Heart left ventricle (tissue), 16 donors: ENCODE data around the gene TMC7. TPM values are rescaled to one million over a fixed set of nuclear protein-coding genes. Genes with fewer than 3 reads are reported as not detected.

Experiments used
- ATAC-seq, 4 donors: fragments of 200-7000 bp; cut with Tn5 transposase; one replicate each; pipeline ENCODE4 v1.9.1; 2020 to 2022; ENCODE audit warnings: moderate library complexity in 4 of 4, mild to moderate bottlenecking in 3 of 4, moderate number of reproducible peaks in 1 of 4
- DNase-seq, 5 donors: peaks; one replicate each; pipeline ENCODE4 v3.0.0-alpha.2; 2020
- H3K27ac ChIP-seq, 12 donors: fragments of 200-600 bp; sonication (generic) in 4 of 12; one replicate each; pipeline versions ENCODE4 v1.5.0 to v1.8.0; 2016 to 2022; ENCODE audit warnings: mild to moderate bottlenecking in 2 of 12
- H3K27me3 ChIP-seq, 9 donors: fragments of 200-600 bp; sonication (generic) in 2 of 9; one replicate each; pipeline versions ENCODE4 v1.5.1 to v1.8.0; 2016 to 2022; ENCODE audit warnings: mild to moderate bottlenecking in 3 of 9
- H3K36me3 ChIP-seq, 9 donors: fragments of 200-600 bp; sonication (generic) in 2 of 9; one replicate each; pipeline versions ENCODE4 v1.5.0 to v1.8.0; 2018 to 2022; ENCODE audit warnings: mild to moderate bottlenecking in 2 of 9
- H3K4me1 ChIP-seq, 12 donors: fragments of 200-600 bp; sonication (generic) in 4 of 12; one replicate each; pipeline versions ENCODE4 v1.5.0 to v1.8.0; 2016 to 2022; ENCODE audit warnings: mild to moderate bottlenecking in 3 of 12
- H3K4me3 ChIP-seq, 12 donors: fragments of 200-600 bp; sonication (generic) in 4 of 12; one replicate each; pipeline versions ENCODE4 v1.5.0 to v1.8.0; 2017 to 2022; ENCODE audit warnings: mild to moderate bottlenecking in 9 of 12, moderate library complexity in 4 of 12
- H3K9me3 ChIP-seq, 12 donors: fragments of 200-600 bp; sonication (generic) in 4 of 12; one replicate each; pipeline versions ENCODE4 v1.5.0 to v1.8.0; 2016 to 2022; ENCODE audit warnings: mild to moderate bottlenecking in 1 of 12
- POLR2A ChIP-seq, 2 donors: fragments of 450-650 bp; IDR thresholded peaks; one replicate each; pipeline ENCODE4 v1.6.1; 2017; ENCODE audit warnings: antibody characterized with exemption in 2 of 2, mild to moderate bottlenecking in 2 of 2, moderate library complexity in 2 of 2
- WGBS, 4 donors: extraction: QIAGEN DNeasy Blood & Tissue Kit in 2 of 4; methylation state at CpG; one replicate each; pipeline versions ENCODE4 v1.1.5 to v1.1.7; 2013 to 2018; 5-methylcytosine and 5-hydroxymethylcytosine counted together
- intact Hi-C, 10 donors: fragments of 100-400 bp; cut with DNase I; formaldehyde crosslinking; loops; one replicate each; pipeline versions ENCODE4 v1.11.1 to v1.14.2; 2022
- polyA plus RNA-seq, 2 donors: library from polyadenylated mRNA; stranded (reverse); fragments of 200-250 nt; gene quantifications; one replicate each; pipeline ENCODE4 v1.2.3, GENCODE V29; 2013
- total RNA-seq, 9 donors: library from RNA; depleted of rRNA in 2 of 9; stranded (reverse); fragments of >200 nt in 2 of 9; fragmentation: NEBNext Ultra II Directional in 3 of 9; extraction: Animal tissue kit (Norgen Biotek cat#: 25700) in 3 of 9; gene quantifications; one replicate each; pipeline versions ENCODE4 v1.1.0 to v1.2.4, GENCODE V29; 2016 to 2023
- TF ChIP-seq, protein P1 (sequence below), 12 donors: fragments of 200-600 bp; sonication (generic) in 4 of 12; IDR thresholded peaks; one replicate each; pipeline versions ENCODE4 v1.5.0 to v1.8.0; 2018 to 2022; ENCODE audit warnings: antibody characterized with exemption in 12 of 12, mild to moderate bottlenecking in 5 of 12
- donor health status: ischemic (EF 13 %, LVEDD 7.1; RV severe dilation, severe dysfunction).
- donor health status: healthy with polysubstance abuse.
- donor health status: DM: no; HTN: yes; CAD: no.
- donor health status: DM: no; HTN: no; CAD: no.
- donor health status: ischemic (EF 25% LVEDD 6.9; RV normal size, moderate dysfunction).
- donor health status: ischemic (EF 25% LVEDD 5.7; RV mildly dilated, moderate dysfunction).
- donor health status: healthy.
- donor health status: DM: yes; HTN: yes; CAD: no.
- donor health status: ischemic (EF 35%, LVEDD 5.7; RV mildly dilated, moderate dysfunction).
- donor health status: nonischemic (EF 11% LVEDD 7.7; RV severe dilation, severe dysfunction).
- donor health status: DM: yes; HTN: yes; CAD: no.
- donor health status: PGD.
- donor health status: ischemic (EF 29% LVEDD 5.4; RV normal size, mild dysfunction).
- donor health status: nonischemic (EF 23%, LVEDD 6.1; RV moderate dilation, normal function).

Gene TMC7
- total and polyA plus RNA-seq, 11 donors, result 0.69 to 2.3 (median 0.96) TPM

DNA sequence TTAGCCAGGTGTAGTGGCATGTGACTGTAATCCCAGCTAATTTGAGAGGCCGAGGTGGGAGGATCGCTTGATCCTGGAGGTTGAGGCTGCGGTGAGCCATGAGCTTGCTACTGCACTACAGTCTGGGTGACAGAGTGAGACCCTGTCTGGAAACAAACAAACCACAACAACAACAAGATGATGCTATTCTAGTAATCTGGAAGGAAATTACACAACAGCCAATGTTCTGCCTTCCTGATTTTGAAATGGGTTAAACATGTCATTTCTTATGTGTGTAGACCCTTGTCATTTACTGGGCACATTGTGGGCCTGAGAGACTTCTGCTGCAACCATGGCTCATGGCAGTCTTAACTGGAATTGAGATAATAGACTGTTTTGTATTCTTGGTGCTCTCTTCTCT lies 89.6 kb downstream of the TMC7 start:
- no peak for ATAC-seq
- Histone ChIP-seq H3K27ac (no peak overlapping the region), H3K4me3 (no peak overlapping the region), H3K9me3 (no peaks in the 10 kb centered on the region), H3K36me3 (peaks cover 0 to 69% (median 52%) of the 10 kb centered on the region in 9 donors), H3K27me3 (no peaks in the 10 kb centered on the region), H3K4me1 (peaks cover 0 to 13% (median 8%) of the 10 kb centered on the region in 12 donors)
- TF ChIP-seq POLR2A (IDR thresholded peaks at IDR 0.05), result no peak
- TF ChIP-seq, protein P1, sequence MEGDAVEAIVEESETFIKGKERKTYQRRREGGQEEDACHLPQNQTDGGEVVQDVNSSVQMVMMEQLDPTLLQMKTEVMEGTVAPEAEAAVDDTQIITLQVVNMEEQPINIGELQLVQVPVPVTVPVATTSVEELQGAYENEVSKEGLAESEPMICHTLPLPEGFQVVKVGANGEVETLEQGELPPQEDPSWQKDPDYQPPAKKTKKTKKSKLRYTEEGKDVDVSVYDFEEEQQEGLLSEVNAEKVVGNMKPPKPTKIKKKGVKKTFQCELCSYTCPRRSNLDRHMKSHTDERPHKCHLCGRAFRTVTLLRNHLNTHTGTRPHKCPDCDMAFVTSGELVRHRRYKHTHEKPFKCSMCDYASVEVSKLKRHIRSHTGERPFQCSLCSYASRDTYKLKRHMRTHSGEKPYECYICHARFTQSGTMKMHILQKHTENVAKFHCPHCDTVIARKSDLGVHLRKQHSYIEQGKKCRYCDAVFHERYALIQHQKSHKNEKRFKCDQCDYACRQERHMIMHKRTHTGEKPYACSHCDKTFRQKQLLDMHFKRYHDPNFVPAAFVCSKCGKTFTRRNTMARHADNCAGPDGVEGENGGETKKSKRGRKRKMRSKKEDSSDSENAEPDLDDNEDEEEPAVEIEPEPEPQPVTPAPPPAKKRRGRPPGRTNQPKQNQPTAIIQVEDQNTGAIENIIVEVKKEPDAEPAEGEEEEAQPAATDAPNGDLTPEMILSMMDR (IDR thresholded peaks at IDR 0.05), result no peak
- WGBS, 4 donors, result 90 to 96% (median 92%) methylated on average over 3 of the region's 3 CpGs
- intact Hi-C loops, result loop anchor here in 7 of 10 donors (2.0 to 5.0 kb wide), 2 partner anchors 91 kb away; partner anchors contain the start of gene TMC7 (in 7 of the 7)
- no peak for DNase-seq

DNA sequence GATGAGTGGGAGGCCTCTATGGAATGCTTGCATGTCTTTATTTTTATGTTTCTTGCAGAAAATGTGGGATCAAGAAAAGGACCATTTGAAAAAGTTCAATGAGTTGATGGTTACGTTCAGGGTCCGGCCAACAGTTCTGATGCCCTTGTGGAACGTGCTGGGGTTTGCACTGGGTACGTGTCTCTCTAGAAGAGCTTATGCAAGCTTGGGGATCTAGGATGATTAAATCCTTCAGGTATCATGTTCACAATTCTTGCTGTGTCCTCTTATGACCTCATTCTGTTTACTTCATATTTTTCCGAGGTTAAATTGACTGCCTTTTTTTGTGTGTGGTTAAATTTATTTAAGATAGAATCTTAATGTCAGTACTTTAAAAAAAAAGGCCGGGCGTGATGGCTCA lies 90.1 kb downstream of the TMC7 start:
- ATAC-seq, result no peak
- H3K27me3 ChIP-seq, result no peaks in the 10 kb centered on the region
- WGBS, 4 donors, result 78 to 81% (median 80%) methylated on average over 7 of the region's 7 CpGs

DNA sequence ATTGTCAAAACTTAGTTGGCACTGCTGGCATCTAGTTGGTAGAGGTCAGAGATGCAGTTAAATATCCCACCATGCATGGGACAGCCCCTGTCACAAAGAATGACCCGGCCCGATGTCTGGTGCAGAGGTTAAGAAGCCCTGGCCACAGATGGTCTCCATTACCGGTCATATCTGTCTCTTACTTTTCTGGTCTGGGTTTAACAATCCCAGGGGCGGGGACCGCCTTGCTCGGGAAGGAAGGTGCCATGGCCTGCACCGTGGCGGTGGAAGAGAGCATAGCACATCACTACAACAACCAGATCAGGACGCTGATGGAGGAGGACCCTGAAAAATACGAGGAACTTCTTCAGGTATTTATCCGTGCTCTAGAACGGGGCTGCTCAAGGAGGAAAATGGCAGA lies 91.8 kb downstream of the TMC7 start:
- intact Hi-C loops, result no loop called here
- 87 to 96% (median 92%) methylated on average over 12 of the region's 12 CpGs for WGBS, 4 donors
- peaks cover 0 to 90% (median 70%) of the 10 kb centered on the region in 9 donors for H3K36me3 ChIP-seq

More for the DNA sequence above, 90.1 kb downstream of the TMC7 start:
- H3K9me3 ChIP-seq, result no peaks in the 10 kb centered on the region
- no peak for DNase-seq
- no peak overlapping the region for H3K4me3 ChIP-seq
- no peak overlapping the region for H3K27ac ChIP-seq
- peaks cover 0 to 74% (median 57%) of the 10 kb centered on the region in 9 donors for H3K36me3 ChIP-seq
- H3K4me1 ChIP-seq, result peaks cover 0 to 8% (median 3%) of the 10 kb centered on the region in 12 donors
- no peak for TF ChIP-seq POLR2A (IDR thresholded peaks at IDR 0.05)
- TF ChIP-seq, protein P1 (IDR thresholded peaks at IDR 0.05), result no peak
- intact Hi-C loops, result loop anchor here in 7 of 10 donors (2.0 to 5.0 kb wide), 2 partner anchors 91 to 92 kb away; partner anchors contain the start of gene TMC7 (in 7 of the 7)

DNA sequence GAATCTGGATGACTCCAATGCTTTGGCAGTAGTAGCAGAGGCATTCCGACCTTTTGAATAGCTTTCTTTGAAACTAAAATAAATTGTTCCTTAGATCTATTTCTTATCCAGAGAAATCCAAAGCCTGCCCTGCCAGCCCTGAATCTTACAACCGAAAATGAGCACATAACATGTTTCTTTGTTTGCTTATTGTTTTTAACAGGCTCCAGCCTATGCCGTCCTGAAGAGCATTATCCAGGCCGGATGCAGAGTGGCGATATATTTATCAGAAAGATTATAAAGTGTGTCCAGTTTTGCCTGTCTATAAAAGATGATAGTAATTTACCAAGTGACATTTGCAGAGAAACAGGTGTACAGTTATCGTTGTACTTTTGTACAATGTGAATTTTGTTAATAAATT lies 94.1 kb downstream of the TMC7 start:
- Histone ChIP-seq H3K9me3 (no peaks in the 10 kb centered on the region), H3K4me3 (no peak overlapping the region), H3K4me1 (no peaks in the 10 kb centered on the region), H3K27ac (no peak overlapping the region), H3K36me3 (peaks cover 0 to 92% (median 71%) of the 10 kb centered on the region in 9 donors), H3K27me3 (no peaks in the 10 kb centered on the region)
- no peak for TF ChIP-seq POLR2A (IDR thresholded peaks at IDR 0.05)
- TF ChIP-seq, protein P1 (IDR thresholded peaks at IDR 0.05), result no peak
- DNase-seq, result no peak
- ATAC-seq, result no peak
- intact Hi-C loops, result no loop called here
- 82 to 84% (median 82%) methylated on average over 6 of the region's 6 CpGs for WGBS, 4 donors

More for the DNA sequence above, 91.8 kb downstream of the TMC7 start:
- DNase-seq (no peak), ATAC-seq (no peak)
- Histone ChIP-seq H3K4me3 (no peak overlapping the region), H3K9me3 (no peaks in the 10 kb centered on the region), H3K27me3 (no peaks in the 10 kb centered on the region), H3K27ac (no peak overlapping the region), H3K4me1 (no peaks in the 10 kb centered on the region)
- TF ChIP-seq, protein P1 (IDR thresholded peaks at IDR 0.05), result no peak
- TF ChIP-seq POLR2A (IDR thresholded peaks at IDR 0.05), result no peak
